ENCODE results near the gene ADCY3. TPM values are rescaled to one million over a fixed set of nuclear protein-coding genes. Genes with fewer than 3 reads are reported as not detected.
A peak's percentile ranks its signal among the peaks of the same experiment; 100 is the strongest.

ADCY3 gene
- total and polyA plus RNA-seq, 2 of the 13 experiments (the other 11 are each of a cell fraction or from before 2014, with no cell fraction given): 0.11 to 0.61 TPM

DNA sequence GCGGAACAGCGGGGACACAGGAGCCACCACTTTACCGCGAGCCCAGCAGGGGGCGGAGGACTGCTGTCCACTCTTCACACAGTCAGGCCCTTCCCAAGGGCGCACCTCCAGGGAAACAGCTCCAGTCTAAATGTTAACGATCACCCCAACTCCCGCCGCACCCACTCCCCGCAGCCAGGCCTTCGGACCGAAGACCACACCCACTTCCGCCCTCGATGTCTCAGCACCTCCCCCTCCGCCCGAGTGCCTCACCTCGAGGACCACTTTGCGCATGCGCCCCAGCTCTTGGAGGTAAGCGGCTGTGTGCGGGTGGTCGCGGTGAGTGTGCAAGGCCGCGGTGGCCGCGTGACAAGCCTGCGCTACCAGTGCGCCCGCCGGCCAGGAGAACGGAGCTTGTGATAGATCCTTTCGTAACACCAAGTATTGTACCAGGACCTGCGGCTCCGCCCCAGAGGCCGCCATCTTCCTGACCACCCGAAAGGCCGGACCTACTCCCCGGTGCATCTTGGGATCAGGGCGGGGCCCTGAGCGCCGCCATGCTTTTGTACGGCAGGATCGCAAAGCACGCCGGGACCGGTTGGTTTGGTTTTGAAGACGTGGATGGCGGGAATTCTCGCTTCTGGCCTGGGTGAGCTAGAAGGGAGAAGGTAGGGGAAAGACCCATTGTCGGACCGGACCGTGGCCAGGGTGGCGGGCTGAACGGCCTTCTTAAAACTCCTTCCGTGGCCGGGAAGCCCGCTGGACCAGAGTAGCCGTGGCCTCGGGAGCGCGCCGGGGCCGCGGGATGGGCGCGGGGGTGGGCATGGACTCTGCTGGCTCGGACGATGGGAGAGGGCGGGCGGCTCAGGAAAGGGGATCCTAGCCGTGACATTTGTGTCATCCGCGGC lies 126.9 kb downstream of the ADCY3 start, which contains the start of the genes CENPO and PTRHD1 (continued):
- TF ChIP-seq ZNF260 (CRISPR knock-in tag; IDR thresholded peaks at IDR 0.05; ENCODE audit: borderline replicate concordance, low read depth) (no peak), AFF4 (CRISPR knock-in tag; IDR thresholded peaks at IDR 0.05) (no peak; the same call in 1 of the 2 replicates), ZZZ3 (CRISPR knock-in tag; IDR thresholded peaks at IDR 0.05; ENCODE audit: borderline replicate concordance) (peak; percentile 46; the same call in 1 of the 2 replicates), SMARCC2 (IDR thresholded peaks at IDR 0.05) (no peak), TERF1 (CRISPR knock-in tag; IDR thresholded peaks at IDR 0.05) (peak; percentile 74; the same call in 1 of the 2 replicates), ZNF282 (IDR thresholded peaks at IDR 0.05; ENCODE audit: partially characterized antibody) (no peak), DNMT3B (CRISPR knock-in tag; conservative IDR thresholded peaks at IDR 0.05) (no peak), CBX1 (IDR thresholded peaks at IDR 0.05; ENCODE audit: low read depth) (peak; percentile 29), SP5 (CRISPR knock-in tag; IDR thresholded peaks at IDR 0.05; ENCODE audit: borderline replicate concordance, low read depth) (peak; percentile 91), REPIN1 (CRISPR knock-in tag; IDR thresholded peaks at IDR 0.05; ENCODE audit: borderline replicate concordance, low read depth) (peak; percentile 94), POLR2AphosphoS2 (IDR thresholded peaks at IDR 0.05; ENCODE audit: low read depth, low read length) (peak; percentile 82; the same call in 1 of the 2 replicates), ZNF777 (CRISPR knock-in tag; IDR thresholded peaks at IDR 0.05) (peak; percentile 72; the same call in 1 of the 2 replicates), SRSF1 (optimal IDR thresholded peaks at IDR 0.05; ENCODE audit: low read depth, low read length) (peak; percentile 83), ZNF101 (CRISPR knock-in tag; IDR thresholded peaks at IDR 0.05; ENCODE audit: borderline replicate concordance, low read depth) (0 out of 2 replicates have a peak, but pooled peaks have one; percentile 83), ZSCAN31 (CRISPR knock-in tag; IDR thresholded peaks at IDR 0.05; ENCODE audit: low read depth) (peak; percentile 89), ZBTB37 (CRISPR knock-in tag; IDR thresholded peaks at IDR 0.05) (no peak; the same call in 1 of the 2 replicates)
- TF ChIP-seq, protein P1, sequence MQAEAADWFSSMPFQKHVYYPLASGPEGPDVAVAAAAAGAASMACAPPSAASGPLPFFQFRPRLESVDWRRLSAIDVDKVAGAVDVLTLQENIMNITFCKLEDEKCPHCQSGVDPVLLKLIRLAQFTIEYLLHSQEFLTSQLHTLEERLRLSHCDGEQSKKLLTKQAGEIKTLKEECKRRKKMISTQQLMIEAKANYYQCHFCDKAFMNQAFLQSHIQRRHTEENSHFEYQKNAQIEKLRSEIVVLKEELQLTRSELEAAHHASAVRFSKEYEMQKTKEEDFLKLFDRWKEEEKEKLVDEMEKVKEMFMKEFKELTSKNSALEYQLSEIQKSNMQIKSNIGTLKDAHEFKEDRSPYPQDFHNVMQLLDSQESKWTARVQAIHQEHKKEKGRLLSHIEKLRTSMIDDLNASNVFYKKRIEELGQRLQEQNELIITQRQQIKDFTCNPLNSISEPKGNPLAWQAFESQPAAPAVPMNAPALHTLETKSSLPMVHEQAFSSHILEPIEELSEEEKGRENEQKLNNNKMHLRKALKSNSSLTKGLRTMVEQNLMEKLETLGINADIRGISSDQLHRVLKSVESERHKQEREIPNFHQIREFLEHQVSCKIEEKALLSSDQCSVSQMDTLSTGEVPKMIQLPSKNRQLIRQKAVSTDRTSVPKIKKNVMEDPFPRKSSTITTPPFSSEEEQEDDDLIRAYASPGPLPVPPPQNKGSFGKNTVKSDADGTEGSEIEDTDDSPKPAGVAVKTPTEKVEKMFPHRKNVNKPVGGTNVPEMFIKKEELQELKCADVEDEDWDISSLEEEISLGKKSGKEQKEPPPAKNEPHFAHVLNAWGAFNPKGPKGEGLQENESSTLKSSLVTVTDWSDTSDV (CRISPR knock-in tag; IDR thresholded peaks at IDR 0.05): no peak
- TF ChIP-seq, protein P2, sequence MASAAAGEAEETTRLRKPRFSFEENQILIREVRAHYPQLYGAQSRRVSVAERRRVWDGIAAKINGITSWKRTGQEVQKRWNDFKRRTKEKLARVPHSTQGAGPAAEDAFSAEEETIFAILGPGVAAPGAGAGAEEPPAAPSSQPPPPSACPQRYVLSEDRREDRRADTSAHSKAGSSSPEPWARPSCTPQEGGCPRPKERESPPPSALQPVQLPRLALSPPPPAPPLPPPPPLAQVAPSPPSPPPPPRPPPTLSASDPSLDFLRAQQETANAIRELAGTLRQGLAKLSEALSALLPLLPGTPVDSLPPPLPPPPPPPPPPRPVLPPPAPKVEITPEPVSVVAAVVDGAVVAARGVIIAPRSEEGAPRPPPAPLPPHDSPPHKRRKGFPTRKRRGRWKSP (CRISPR knock-in tag; IDR thresholded peaks at IDR 0.05): peak; percentile 90

All from HepG2 (cell line).